Measurements from ENCODE around the gene KIF21B.

Gene KIF21B

DNA sequence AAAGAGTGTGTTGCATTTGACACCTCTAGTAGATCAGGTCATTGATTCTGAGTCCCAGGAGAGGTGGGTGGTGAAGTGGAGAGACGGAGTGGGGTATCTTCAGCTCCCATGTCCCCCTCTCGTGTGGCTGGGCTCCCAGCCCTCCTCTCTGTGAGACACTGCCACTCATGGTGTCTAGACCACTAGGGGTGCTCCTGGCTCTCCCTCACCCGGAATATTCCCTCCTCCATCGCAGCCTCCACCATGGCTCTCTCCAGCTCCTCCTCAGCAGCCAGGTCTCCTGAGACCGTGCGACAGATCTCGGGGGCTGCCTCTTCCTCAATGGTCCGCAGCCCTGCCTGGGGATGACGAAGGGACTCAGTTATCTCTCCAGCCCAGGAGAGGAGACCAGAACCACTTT, 20.6 kb upstream of the KIF21B start:
- no peak for DNase-seq

DNA sequence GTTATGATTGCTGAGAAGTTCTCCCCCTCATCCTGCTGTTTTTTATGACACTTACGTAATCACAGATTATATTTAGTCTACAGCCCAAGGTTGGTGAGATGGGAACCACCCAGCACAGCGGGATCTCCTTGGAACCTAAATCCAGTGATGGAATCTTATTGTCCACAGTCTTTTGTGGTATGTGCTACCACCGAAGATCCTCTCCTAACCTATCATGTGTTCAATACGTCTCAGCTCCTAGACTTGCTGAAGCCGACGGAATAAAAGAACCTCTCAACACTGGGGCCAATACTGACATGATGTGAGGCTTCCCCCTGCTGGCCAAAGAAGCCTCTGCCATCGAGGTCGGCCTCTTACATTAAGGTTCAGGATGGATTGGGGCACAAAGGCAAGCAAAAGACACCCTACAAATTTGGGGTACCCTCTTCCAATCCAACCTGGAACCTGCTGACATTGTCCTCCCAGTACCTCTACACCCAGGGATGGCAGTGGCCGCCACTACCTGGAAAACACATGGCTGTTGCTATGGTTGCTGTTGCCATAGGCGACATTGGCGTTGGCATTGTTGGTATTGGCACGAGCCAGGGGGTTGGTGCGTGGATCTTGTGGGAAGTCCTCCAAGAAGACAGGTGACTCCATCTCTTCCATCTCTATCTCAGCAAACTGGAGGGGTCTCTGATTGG, 19.4 kb upstream of the KIF21B start:
- peak; percentile 61 for DNase-seq

DNA sequence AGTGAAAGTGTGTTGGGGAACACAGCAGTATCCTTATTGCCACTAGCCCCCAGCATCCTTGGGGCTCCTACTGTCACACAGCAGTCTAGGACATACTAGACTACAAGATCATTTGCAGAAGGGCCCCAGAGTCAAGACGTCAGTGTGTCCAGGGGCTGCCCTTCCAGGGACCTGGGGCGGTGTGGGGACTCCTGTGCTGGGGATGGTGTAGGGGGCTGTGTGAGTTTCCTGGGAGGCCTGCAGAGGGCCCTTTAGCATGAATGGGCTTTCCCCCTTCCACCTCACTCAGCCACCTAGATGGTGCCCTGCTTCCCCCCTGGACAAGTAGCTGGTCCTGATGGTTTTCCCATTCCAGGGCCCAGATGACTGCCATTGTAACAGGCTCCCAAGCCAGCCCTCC, 17.5 kb upstream of the KIF21B start:
- no peak for DNase-seq

DNA sequence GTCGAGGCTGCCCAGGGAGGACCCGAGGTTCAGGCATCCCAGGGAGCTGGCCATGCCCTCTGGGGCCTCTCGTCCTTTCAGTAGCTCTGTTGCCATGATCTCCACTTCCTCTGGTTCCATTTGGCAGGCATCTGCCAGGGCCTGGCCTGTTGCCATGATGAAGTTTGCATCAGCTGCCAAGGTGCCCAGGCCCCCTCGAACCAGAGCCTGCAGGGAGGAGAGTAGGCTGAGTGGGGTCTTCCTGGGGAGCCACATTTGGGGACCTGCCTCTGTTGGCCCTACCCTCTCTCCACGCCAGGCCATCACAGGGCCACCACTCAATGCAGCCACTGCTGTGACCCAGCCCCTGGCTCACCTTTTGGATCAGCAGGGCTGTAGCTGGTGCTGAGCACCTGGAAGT, 16.4 kb upstream of the KIF21B start:
- DNase-seq, result no peak

DNA sequence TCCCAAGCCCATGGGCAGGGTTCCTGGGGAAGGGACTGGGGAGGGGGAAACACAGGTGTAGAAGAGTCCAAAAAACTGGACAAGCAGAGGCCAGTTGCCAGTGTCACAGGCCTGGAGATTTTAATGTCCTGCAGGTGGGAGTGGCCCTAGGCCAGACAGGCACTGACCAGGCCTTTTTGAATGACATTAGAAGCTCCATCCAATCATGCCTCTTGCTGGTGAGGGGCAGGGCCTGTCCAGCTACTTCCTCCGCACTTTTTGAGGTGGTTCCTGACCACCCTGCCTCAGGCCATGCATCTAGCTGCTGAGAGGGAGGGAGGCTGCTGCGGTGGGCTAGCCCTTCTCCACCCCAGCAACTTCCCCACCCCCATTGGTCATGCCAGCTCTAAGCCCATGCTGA, 15.9 kb upstream of the KIF21B start:
- DNase-seq, result no peak

DNA sequence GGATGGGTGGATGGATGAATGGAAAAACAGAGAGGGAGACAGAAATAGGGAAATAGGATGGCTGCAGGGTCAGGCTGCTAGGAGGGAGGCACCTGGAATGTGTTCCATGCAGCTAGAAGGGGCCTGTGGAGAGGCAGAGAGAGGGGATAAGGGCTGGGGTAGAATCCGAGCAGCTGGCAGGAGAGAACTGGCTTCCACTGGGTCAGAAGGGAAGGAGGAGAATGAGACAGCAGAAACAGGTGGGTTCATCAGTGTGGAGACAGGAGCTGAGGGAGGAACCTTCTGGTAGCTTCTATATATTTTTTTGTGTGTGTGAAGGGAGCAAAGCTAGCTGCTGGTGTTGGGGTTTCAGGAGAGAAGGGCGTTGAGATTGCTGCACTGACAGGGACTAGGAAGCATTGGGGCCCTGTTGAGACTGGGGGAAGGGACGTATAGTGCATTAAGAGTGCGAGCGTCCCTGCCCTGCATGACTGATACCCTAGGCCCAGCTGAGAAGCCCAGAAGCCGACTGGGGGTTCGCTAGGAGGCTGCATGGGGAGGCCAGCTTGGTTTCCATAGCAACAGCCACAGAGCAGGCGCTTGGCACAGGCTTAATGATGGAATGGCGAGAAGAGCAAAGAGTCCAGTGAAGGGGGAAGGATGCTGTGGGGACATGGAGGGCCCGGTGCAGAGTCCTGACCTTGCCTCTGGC, 14.8 kb upstream of the KIF21B start:
- DNase-seq, result no peak

DNA sequence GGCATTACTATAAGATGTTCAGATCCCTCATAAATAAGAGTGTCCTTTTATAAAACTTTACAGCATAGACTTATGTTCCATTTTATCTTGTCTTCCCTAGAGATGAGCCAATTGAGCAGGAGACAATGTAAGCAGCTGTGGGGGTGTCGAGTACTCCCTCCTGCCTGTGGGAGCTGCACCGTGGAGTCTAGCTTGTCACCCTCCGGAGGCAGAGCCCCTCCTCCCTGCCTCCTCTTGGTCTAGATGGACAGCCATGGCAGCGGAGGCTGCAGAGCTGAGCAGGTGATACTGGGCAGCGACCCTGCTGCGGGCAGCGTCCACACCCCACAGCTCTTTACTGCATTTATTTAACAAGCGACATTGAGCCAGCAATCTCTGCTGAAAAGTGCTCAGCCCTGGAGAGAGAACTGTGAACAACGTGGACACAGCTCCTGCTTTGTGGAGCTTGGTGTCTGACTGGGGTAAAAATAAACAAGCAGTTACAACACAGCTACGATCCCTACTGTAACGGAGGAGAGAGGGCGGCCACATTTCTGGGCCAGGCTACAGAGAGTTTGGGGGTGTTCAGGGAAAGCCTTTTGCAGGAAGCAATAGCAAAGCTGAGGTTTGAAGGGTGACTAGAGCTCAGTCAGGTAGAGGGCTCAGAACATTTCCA, 12.8 kb upstream of the KIF21B start:
- DNase-seq, result no peak

DNA sequence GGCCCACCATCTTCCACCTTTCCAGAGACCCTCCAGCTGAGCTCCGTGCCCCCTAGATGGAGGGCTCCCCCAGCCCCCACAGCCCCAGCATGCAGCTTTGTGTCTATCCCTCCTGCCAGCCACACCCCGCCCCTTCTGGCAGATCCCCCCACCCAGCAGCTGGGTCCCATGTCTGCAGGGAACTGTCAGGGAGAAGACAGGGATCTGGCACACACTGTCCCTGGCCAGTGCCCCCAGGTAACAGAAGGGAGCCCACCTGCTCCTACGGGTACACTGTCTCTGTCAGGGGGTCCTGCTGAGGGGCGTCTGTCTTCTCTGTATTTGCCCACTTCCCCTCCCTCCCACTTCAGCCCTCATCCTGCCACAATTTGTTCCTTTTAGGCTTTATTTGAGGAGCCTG, 11.2 kb upstream of the KIF21B start:
- DNase-seq, result no peak

DNA sequence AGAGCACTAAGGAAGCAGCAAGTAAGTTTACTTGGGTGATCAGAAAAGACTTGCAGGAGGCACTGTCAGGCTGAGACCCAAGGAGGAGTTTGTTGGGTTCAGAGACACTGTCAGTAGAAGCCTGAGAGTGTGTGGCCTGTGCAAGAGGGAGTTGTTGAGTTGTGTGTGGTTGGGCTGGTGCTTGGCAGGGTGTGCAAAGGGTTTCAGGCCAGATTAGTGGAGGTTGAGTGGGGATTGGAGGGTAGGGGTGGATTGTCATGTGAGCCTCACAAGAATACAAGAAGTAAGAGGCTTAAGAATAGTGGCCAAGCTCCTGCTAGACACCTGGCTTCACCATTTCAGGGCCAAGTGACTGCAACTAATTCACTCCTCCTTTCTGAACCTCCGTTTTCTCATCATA, 8.9 kb upstream of the KIF21B start:
- no peak for DNase-seq

DNA sequence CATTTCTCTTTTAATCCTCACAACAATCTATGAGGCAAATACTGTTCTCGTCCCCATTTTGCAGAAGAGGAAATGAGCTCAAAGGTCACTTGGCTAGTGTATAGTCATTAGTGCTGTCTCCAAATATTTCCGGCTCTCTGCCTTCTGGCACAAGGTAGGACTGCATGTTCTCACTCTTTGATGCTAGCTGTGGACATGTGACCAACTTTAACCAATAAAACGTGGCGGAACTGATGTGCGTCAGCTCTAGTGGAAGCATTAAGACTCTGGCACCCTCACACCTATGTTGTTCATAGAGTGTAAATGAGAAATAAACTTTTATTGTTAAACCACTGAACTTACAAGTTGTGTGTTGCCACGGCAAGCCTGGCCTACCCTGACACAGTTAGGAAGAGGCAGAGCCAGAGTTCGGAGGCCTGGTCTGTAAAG, 5.0 kb upstream of the KIF21B start:
- no peak for DNase-seq

DNA sequence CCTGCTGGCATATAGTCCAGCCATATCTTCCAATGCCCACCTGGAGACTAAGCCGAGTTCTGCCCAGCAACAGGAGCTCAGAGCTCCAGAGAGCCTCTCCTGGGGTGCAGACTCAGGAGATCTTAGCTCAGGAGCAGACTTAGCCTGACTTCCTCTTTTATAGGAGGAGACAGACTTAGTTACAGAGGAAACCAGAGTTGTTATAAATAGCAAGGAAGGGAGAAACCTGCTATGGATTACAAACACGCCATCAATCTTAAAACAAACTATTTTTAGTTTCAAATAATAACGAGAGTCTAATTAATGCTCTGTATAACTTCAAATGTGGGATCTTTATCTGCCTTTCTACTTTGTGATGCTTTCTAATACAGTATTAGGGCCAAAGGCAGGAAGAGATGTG, 3.3 kb upstream of the KIF21B start:
- no peak for DNase-seq

DNA sequence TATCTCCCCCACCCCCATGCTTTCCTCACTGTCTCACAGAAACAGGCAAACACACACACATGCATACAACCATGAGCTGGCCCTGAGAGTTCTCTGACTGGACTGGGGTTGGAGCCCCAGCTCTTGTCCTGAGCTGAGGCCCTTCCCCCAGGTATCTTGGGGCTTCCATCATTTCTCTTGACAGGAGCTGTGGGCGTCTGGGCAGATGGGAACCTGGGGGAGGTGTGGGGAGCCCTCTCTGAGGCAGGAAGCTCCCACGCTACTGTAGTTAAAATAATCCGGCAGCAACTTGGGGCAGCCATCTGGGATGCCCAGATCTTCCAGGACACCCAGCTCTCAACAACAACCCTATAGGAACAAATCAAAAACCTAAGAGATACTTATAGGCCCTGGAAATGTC, 2.7 kb upstream of the KIF21B start:
- DNase-seq, result no peak

DNA sequence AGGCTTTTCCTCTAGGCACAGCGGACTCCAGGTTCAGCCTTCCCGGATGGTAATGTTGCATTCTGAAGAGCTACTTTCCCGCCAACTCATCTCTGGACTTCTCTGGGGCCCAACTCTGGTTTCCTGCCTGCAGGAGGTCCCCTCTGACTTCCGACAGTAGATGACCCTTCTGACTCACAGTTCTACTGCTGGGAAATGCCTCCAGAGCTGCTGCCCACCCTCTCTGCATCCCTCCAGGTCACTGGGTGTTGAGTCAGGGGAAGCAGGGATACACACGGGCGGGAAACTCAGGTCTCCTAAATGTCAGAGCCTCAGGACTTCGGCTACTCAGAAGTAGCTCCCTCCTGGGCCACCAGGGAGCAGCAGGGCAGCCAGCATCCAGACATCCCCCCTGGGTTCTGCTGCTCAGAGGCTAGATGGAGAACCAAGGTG, 2.1 kb upstream of the KIF21B start:
- no peak for DNase-seq

DNA sequence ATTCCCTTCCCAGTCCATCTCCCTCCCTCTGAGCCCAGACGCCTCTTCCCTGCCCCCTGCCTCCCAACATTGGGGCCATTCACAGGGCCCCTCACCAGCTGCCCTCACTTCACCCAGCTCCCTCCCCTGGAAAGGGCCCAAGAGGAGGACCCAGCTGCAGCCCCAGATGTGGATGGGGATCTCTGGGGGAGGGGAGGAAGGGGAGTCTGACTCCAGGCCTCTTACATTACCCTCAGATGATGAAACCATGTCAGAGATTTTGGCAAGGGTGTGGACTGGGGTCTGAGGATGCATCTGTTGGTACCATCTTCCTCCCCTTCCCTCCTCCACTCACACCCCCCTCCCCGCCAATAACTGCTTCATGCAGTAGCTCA, 1.1 kb upstream of the KIF21B start:
- DNase-seq, result no peak

DNA sequence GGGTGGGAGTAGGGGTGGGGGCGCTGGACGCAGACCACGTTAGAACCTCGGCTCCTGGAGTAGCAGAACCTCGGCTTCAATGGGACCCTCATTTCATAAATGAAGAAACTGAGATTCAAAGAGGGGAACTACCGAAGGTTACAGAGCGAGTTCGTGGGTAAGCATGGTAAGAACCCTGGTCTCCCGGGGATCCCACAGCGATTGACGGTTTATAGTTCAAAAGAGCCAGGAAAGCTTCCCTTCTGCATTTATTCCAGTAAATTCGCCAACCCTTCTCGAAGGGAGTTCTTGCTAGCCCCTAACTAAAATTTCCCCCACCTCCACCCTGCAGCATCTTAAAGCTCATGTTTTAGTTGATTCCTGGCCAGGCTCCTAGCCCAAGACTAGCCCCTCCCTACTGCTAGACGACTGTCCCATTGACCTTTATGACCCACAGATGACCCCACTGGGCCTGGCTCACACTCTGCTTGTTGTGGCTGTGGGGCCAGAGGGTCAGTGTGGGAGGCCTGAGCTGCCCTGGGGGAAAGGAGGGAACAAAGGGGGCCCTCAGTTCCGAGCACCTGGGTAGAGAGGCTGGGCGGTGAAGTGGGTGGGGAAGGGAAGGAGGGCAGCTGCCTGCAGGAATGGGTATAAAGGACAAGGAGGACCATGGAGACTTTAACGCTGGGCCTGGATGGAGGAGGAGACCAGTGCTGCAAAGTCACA, 558 bp upstream of the KIF21B start:
- no peak for DNase-seq

DNA sequence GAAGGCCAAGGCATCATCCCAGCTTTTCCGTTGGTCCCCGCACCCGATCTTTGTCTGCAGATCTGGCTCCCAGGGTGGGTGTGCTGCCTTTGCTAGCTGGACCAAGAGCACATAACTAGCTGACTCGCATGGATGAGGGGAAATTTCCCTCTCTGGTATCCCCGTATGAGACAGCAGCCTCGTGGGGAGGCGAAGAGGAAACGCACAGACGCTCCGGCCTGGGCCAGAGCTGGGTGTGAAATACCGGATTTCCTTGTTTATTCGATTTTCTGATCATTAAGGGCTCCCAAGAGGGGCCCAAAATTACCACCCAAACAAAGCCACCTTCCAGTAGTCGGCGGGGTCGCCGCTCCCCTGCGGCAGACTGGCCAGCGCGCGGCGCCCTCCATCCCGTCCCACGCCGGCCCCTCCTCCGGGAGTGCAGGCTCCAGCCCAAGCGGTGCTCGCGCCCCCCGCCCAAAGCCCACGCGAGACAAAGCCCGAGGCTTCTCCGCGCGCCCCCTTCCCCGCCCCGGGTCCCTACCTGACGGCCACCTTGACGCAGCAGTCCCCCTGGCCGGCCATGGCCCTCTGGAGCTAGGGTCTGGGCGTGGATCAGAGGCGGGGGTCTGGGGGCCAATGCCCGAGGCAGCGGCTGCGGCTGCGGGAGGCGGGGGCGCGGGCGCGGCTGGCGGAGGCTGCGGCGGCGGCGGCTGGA, 546 bp downstream of the KIF21B start:
- DNase-seq, result no peak

DNA sequence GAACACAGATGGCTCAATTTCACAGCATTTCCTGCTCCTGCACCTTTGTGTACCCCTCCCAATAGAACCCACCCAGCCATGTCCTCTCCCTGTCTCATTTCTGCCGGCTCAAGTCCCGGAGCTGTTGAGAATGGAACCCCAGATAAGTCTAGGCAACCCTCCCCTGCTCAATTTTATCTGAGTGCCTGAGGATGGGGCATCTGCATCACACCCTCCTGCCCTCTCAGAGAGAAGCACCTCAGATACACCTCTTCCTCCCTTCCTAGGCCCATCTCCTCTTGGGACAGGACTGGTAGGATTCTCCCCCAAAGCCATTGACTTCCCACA, 1.1 kb downstream of the KIF21B start:
- no peak for DNase-seq

DNA sequence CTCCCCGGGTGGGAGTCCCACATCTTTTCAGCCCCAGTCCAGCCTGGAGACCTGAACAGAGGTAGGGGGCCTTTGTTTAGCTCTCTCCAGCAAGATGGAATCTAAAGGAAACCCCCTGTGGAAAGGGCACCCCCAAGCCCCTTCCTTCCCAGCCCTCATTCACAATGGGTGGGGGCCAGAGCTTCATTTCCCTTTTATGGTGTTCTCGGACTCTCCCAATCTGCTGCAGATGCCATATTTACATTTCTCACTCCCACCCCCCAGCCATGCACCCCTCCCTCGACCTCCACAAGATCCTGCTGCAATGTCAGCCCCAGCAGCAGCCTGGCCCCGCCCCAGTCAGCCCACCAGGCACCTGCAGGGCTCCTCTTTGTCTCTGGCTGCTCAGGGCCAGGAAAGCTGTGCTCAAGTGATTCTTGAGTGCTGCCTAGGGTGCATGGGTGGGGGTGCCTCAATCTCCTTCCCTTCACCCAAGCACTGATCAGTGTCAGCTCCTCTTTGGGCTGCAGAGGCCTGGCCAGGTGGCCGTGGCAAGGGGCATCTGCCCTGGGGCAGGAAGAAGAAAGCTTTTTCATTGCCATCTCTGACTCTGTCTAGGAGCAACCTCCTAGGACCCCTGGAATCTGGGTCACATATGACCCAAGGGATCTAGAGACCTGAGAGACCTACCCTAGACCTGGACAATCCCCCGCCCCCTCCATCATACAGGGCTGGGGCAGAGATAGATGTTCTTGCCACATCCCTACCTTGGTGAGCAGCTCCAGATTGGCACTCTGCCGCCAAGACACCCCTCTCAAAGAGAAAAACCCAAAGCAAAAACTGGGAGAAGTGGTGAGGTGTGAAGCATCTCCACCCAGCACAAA, 1.7 kb downstream of the KIF21B start:
- peak; percentile 68 for DNase-seq

DNA sequence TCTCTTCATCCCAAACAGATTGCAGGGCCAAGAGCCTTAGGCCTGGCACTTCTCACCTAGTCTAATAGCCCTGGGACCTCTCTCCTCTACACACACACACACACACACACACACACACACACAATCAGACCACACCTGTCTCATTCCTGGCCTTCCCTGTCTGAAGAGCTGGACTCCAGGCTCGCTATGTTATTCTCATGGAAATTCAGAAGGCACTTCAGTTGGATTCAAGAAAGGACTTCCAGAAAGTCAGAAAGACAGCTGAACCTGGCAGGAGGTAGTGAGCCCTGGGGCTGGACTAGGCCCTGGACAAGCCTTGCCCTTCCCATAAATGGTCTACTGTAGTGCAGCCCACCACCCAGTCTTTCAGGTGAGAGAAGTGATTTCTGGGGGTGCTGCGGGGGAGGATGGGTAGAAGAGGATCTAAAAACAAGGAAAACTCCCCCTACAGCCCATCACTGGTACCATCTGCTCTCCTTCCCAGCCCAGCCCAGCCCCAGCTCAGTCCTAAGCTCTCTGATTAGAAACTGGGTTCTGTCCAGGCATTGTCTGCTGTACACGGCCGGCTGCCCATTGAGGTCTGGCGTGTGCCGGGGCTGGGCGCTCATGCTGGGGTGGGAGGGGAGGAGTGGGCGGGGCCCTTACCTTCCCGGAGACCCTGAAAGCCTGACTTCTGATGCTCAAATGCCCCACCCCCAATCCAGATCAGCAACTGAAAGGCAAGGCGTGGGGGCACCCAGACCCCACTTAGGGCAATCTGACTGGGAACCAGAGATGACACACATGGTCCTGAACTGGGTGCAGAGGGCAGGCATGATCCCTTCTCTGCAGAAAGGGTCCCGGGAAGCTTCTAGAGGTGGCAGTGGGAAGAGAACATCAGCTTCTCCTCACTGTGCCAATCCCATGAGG, 2.5 kb downstream of the KIF21B start:
- no peak for DNase-seq

DNA sequence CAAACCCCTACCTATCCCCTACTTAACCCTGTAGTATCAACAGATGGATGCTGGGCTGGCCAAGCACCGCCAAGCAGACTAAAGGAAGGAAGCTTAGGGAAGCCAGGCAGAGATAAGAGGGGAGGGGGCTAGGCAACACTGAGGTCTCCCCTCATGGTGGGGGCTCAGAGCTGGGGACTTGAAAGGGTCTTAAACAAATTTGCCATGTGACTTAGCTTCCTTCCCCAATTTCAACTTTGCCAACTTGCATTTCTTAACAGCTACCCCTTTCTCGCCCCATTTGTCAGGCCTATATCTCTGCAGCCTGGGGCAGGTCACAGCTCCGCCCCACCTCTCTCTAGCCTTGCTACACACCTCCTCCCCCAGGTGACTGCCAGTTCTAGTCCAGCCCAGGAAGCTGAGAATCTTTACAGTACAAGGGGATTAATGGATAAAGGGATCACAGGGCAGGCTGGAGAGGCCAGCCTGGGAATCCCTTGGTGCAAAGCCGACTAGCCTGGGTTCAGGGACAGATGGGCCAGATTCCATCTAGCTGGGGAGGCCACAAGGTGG, 3.4 kb downstream of the KIF21B start:
- DNase-seq, result no peak
